Glutamatergic neuron (in vitro differentiated cells): ENCODE results near the gene ZDHHC11B. TPM values are rescaled to one million over a fixed set of nuclear protein-coding genes. Genes with fewer than 3 reads are reported as not detected.
A peak's percentile ranks its signal among the peaks of the same experiment; 100 is the strongest.

Experiments used
- DNase-seq: peaks from one replicate; pipeline ENCODE4 v3.0.0; 2022
- H3K27ac Mint-ChIP-seq: one replicate; pipeline ENCODE4 v1.8.0; 2020; ENCODE audit warnings: mild to moderate bottlenecking, mixed read lengths, inconsistent platforms; ENCODE audit not compliant: unreplicated experiment
- H3K27me3 Mint-ChIP-seq: one replicate; pipeline ENCODE4 v1.8.0; 2020; ENCODE audit warnings: mild to moderate bottlenecking, moderate library complexity, mixed read lengths, inconsistent platforms; ENCODE audit not compliant: unreplicated experiment
- H3K36me3 Mint-ChIP-seq: one replicate; pipeline ENCODE4 v1.8.0; 2020; ENCODE audit warnings: mild to moderate bottlenecking, mixed read lengths, inconsistent platforms; ENCODE audit not compliant: unreplicated experiment
- H3K4me1 Mint-ChIP-seq: one replicate; pipeline ENCODE4 v1.8.0; 2020; ENCODE audit warnings: mild to moderate bottlenecking, low read depth, mixed read lengths, inconsistent platforms; ENCODE audit not compliant: unreplicated experiment
- H3K4me3 Mint-ChIP-seq: one replicate; pipeline ENCODE4 v1.8.0; 2020; ENCODE audit warnings: mild to moderate bottlenecking, mixed read lengths, inconsistent platforms; ENCODE audit not compliant: unreplicated experiment
- H3K9me3 Mint-ChIP-seq: one replicate; pipeline ENCODE4 v1.8.0; 2020; ENCODE audit warnings: mild to moderate bottlenecking, moderate library complexity, mixed read lengths, inconsistent platforms; ENCODE audit not compliant: unreplicated experiment
- total RNA-seq: library from RNA; stranded (reverse); fragmentation: NEBNext Ultra II Directional; extraction: Animal tissue kit (Norgen Biotek cat#: 25700); gene quantifications from one replicate; pipeline ENCODE4 v1.2.1, GENCODE V29; 2021; ENCODE audit not compliant: unreplicated experiment
- TF ChIP-seq, protein P1 (sequence below): fragments of 200-600 bp; sonication (generic); IDR thresholded peaks from one replicate; pipeline ENCODE4 v1.5.0; 2021; ENCODE audit not compliant: partially characterized antibody, unreplicated experiment

Gene ZDHHC11B
- total RNA-seq, 1 donor from 2014 or later, result 42.8 TPM

DNA sequence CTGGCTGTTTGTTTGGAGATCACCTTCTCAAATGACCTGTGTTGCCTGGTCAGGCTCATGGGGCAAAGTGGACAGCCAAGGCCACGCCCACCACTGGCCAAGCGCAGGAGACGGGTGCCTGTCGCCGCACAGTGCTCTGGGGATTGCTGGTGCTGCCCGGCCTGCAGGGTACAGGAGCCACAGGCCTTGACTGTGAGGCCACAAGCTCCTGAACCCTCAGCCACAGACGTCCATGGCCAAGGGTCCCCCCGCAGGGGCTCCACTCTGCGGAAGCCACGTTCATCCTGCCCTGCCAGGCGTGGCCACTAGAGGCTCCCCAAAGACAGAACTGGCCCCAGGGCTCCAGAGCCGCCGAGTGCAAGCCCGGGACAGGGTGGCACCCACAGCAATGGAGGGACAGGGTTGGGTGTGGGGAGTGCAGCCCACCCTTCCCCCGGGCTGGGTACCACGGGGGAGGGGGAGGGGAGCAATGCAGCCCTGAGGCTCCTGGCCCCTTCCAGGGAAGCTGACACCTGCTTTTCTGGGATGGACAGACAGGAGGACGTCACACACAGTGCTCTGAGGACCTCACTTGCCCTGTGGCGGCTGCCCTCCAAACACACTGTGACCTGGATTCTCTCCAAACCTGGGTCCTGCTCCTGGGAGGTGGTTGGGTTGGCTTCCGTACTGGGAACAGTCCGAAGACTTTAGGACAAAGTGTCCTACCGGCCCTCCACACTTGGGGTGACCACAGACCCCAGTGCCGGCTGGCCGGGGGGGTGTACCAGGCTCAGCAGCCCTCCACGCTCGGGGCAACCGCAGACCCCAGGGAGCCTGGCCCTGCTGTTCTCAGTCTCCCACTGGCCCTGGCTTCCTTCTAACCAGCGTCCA lies 112.8 kb downstream of the ZDHHC11B start:
- Mint-ChIP-seq H3K9me3 (peaks cover 13% of the 10 kb centered on the region), H3K4me1 (peaks cover 7% of the 10 kb centered on the region), H3K4me3 (no peak overlapping the region), H3K27ac (no peak overlapping the region), H3K27me3 (peaks cover 13% of the 10 kb centered on the region), H3K36me3 (no peaks in the 10 kb centered on the region)
- TF ChIP-seq, protein P1, sequence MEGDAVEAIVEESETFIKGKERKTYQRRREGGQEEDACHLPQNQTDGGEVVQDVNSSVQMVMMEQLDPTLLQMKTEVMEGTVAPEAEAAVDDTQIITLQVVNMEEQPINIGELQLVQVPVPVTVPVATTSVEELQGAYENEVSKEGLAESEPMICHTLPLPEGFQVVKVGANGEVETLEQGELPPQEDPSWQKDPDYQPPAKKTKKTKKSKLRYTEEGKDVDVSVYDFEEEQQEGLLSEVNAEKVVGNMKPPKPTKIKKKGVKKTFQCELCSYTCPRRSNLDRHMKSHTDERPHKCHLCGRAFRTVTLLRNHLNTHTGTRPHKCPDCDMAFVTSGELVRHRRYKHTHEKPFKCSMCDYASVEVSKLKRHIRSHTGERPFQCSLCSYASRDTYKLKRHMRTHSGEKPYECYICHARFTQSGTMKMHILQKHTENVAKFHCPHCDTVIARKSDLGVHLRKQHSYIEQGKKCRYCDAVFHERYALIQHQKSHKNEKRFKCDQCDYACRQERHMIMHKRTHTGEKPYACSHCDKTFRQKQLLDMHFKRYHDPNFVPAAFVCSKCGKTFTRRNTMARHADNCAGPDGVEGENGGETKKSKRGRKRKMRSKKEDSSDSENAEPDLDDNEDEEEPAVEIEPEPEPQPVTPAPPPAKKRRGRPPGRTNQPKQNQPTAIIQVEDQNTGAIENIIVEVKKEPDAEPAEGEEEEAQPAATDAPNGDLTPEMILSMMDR, result peak; percentile 89
- DNase-seq, result peak; percentile 83

DNA sequence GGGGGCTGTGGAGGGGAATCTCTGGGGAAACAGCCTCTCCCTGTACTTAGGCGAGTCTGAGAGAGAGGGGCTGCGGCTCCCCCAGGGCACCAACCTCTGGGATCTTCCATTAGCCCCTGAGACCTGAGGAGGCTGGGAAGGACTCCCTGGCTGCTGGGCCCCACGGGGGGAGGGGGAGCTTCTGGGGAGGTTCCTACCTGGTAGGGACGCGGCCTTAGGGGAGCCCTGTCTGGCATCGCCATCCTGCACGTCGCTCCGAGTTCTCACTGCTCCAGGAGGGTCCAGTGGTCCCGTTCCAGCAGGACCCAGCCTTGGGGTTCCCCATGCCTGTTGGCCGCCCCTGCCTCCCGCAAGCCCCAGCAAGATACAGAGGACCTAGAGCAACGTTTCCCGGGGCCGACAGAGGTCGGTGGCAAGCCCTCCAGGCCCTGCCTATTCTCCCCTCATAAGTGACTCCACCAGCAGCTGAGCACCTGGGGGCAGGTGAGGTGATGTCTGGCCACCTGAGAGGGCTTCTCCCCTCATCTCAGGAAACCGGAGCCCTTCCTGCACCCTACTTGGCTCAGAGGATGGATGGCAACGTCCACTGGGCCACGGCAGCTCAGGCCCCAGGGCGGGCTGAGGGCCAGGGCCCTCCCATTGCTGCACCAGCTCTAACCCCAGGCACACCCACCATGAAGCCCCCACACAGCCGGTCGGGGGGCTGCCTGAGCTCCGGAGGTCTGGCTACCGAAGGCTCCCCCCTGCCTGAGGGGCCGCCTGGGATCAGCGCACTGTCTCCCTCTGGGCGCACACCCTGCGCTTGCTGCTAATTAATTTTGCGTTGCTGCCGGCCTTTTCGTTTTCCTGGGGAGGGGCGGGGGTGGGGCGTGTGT lies 113.9 kb downstream of the ZDHHC11B start:
- Mint-ChIP-seq H3K36me3 (no peaks in the 10 kb centered on the region), H3K27me3 (peaks cover 7% of the 10 kb centered on the region), H3K4me1 (peaks cover 3% of the 10 kb centered on the region), H3K9me3 (peaks cover 9% of the 10 kb centered on the region), H3K27ac (no peak overlapping the region), H3K4me3 (no peak overlapping the region)
- TF ChIP-seq, protein P1, result no peak
- no peak for DNase-seq

DNA sequence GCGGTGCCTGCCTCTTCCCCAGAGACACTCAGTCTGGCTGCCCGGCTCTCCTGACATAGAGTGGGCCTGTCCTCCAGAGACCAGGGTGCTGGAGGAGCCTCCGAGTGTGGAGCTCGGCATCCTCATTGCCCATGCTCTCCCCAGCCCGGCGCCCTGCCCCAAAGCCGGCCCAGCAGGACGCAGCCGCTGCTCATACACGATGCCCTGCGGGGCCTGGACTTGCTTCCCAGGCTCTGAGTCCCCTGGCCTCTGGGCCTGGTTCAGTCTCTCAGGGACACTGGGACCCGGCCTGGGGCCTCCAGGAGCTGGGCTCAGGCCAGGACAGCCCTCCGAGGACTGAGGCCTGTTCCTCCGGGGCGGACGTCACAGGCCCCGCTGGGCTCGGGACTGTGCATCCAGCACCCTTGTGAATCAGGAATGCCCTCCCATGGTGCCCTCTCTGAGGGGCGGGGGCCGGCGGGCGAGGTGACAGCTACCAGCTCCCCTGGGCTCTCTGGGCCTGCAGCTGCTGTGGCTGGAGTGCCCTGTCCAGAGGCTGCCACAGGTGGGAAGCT lies 114.6 kb downstream of the ZDHHC11B start:
- Mint-ChIP-seq H3K27me3 (peaks cover 6% of the 10 kb centered on the region), H3K4me3 (no peak overlapping the region), H3K36me3 (no peaks in the 10 kb centered on the region), H3K9me3 (peaks cover 9% of the 10 kb centered on the region), H3K27ac (no peak overlapping the region), H3K4me1 (peaks cover 3% of the 10 kb centered on the region)
- DNase-seq, result no peak
- TF ChIP-seq, protein P1, result no peak

- H3K9me3 Mint-ChIP-seq, result peaks cover 9% of the 10 kb centered on the region
- H3K27me3 Mint-ChIP-seq, result peaks cover 6% of the 10 kb centered on the region
- no peak overlapping the region for H3K4me3 Mint-ChIP-seq
- H3K4me1 Mint-ChIP-seq, result peaks cover 3% of the 10 kb centered on the region
- TF ChIP-seq, protein P1, result peak; percentile 90
- no peaks in the 10 kb centered on the region for H3K36me3 Mint-ChIP-seq
- peak; percentile 65 for DNase-seq
- H3K27ac Mint-ChIP-seq, result no peak overlapping the region
Observed at GRCh38 chr5:669111-669841, 115.3 kb downstream of the ZDHHC11B start.
